GM12878 (cell line): ENCODE measurements around the gene EHBP1L1. TPM values are rescaled to one million over a fixed set of nuclear protein-coding genes. Genes with fewer than 3 reads are reported as not detected.

Experiments used
- ATAC-seq: fragments of 200-7000 bp; cut with Tn5 transposase; 3 replicates; pipeline ENCODE4 v1.9.1; 2020; ENCODE audit warnings: mild to moderate bottlenecking, moderate library complexity
- BruUV-seq: library from RNA; stranded (reverse); fragments of 400-500 nt; replicated peaks from 2 replicates; lab custom pipeline; 2021; lab: Mats Ljungman, UMichigan
- CTCF ChIA-PET: fragments of 300-600 bp; sonication (Branson Sonifier 250); formaldehyde crosslinking; extraction: SDS; loops from one replicate; lab custom pipeline; 2021; ENCODE audit warnings: inconsistent platforms; lab: Yijun Ruan, JAX
- POLR2A ChIA-PET: fragments of 350-600 bp; formaldehyde crosslinking; extraction: SDS; loops from one replicate; lab custom pipeline; 2021; ENCODE audit warnings: inconsistent platforms; lab: Charles Lee
- RAD21 ChIA-PET: fragments of 300-600 bp; sonication (Branson Sonifier 250); formaldehyde crosslinking; loops from one replicate; lab custom pipeline; 2023; ENCODE audit warnings: antibody characterized with exemption; ENCODE audit not compliant: unreplicated experiment; lab: Charles Lee
- SMC1A ChIA-PET: fragments of 300-600 bp; sonication (Branson Sonifier 250); formaldehyde crosslinking; loops from one replicate; lab custom pipeline; 2023; ENCODE audit not compliant: unreplicated experiment, uncharacterized antibody; lab: Charles Lee
- DNase-seq: peaks from one replicate; pipeline ENCODE4 v3.0.0-alpha.2; 2011; ENCODE audit warnings: low read depth, low spot score
- FAIRE-seq: peaks from 3 replicates; lab custom pipeline; 2011; peaks lifted over from hg19 to GRCh38; lab: Jason Lieb, UNC
- H2AFZ ChIP-seq: 2 replicates; pipeline ENCODE4 v1.6.0; 2011; ENCODE audit warnings: low read depth, low read length, control low read depth; ENCODE audit not compliant: control insufficient read depth
- H3K27ac ChIP-seq: 2 replicates; pipeline ENCODE4 v1.5.1; 2011; ENCODE audit warnings: control low read depth; ENCODE audit not compliant: control insufficient read depth, insufficient read depth
- H3K27me3 ChIP-seq, 2 experiments: replicated peaks in 1 of 2; 2 replicates each; pipeline versions ENCODE4 v1.6.0 to v1.6.1; 2011; ENCODE audit warnings: low read length in 1 of 2; ENCODE audit not compliant: control insufficient read depth in 2 of 2, insufficient read depth in 2 of 2
- H3K36me3 ChIP-seq, 2 experiments: 2 replicates each; pipeline ENCODE4 v1.5.1; 2011; ENCODE audit warnings: low read length in 1 of 2; ENCODE audit not compliant: control insufficient read depth in 2 of 2, insufficient read depth in 2 of 2
- H3K4me1 ChIP-seq: 2 replicates; pipeline ENCODE4 v1.6.1; 2011; ENCODE audit warnings: mild to moderate bottlenecking, low read length, moderate library complexity, mixed read lengths; ENCODE audit not compliant: control insufficient read depth, insufficient read depth
- H3K4me2 ChIP-seq: 2 replicates; pipeline ENCODE4 v1.6.0; 2011; ENCODE audit warnings: control low read depth; ENCODE audit not compliant: control insufficient read depth, insufficient read depth
- H3K4me3 ChIP-seq: fragments of 200-600 bp; sonication (generic); 2 replicates; pipeline ENCODE4 v1.5.1; 2016
- H3K79me2 ChIP-seq: 2 replicates; pipeline ENCODE4 v1.6.0; 2011; ENCODE audit warnings: low read length; ENCODE audit not compliant: control insufficient read depth, insufficient read depth
- H3K9ac ChIP-seq: 2 replicates; pipeline ENCODE4 v1.8.0; 2011; ENCODE audit warnings: low read length, control low read depth, mixed read lengths; ENCODE audit not compliant: control insufficient read depth, insufficient read depth
- H3K9me3 ChIP-seq: replicated peaks from 3 replicates; pipeline ENCODE4 v1.5.1; 2011; ENCODE audit warnings: mild to moderate bottlenecking, low read length; ENCODE audit not compliant: control insufficient read depth, insufficient read depth
- H4K20me1 ChIP-seq: 2 replicates; pipeline ENCODE4 v1.6.0; 2011; ENCODE audit not compliant: control insufficient read depth, insufficient read depth
- IKZF1 ChIP-seq: fragments of 450-650 bp; conservative IDR thresholded peaks from 2 replicates; pipeline ENCODE4 v1.6.1; 2017; ENCODE audit warnings: antibody characterized with exemption, mild to moderate bottlenecking
- MEF2B ChIP-seq: fragments of 450-650 bp; IDR thresholded peaks from 2 replicates; pipeline ENCODE4 v1.6.1; 2018; ENCODE audit warnings: mild to moderate bottlenecking, moderate library complexity; ENCODE audit not compliant: partially characterized antibody, poor library complexity, severe bottlenecking
- PAX5 ChIP-seq: IDR thresholded peaks from 2 replicates; pipeline ENCODE4 v1.6.1; 2011; ENCODE audit warnings: low read depth, low read length, borderline replicate concordance
- RCOR1 ChIP-seq: conservative IDR thresholded peaks from 2 replicates; pipeline ENCODE4 v1.6.1; 2012; ENCODE audit warnings: low read depth, low read length, improper control_type of control experiment
- SPI1 ChIP-seq: IDR thresholded peaks from 2 replicates; pipeline ENCODE4 v1.6.1; 2011; ENCODE audit warnings: low read depth, mild to moderate bottlenecking, low read length, moderate library complexity, borderline replicate concordance; ENCODE audit not compliant: insufficient read depth
- ZNF384 ChIP-seq: IDR thresholded peaks from 2 replicates; pipeline ENCODE4 v1.6.1; 2012; ENCODE audit warnings: low read depth, mild to moderate bottlenecking, low read length, improper control_type of control experiment, borderline replicate concordance
- ZZZ3 ChIP-seq: IDR thresholded peaks from 2 replicates; pipeline ENCODE4 v1.6.1; 2011; ENCODE audit warnings: low read depth; ENCODE audit not compliant: control insufficient read depth, insufficient read length
- WGBS: methylation state at CpG from one replicate; pipeline ENCODE4 v1.1.6; 2016; ENCODE audit warnings: low lambda C conversion rate; ENCODE audit not compliant: insufficient replicate concordance, insufficient coverage; ENCODE audit errors: missing lambda C conversion rate; 5-methylcytosine and 5-hydroxymethylcytosine counted together
- in situ Hi-C: fragments of 300-500 bp; cut with MboI; formaldehyde crosslinking; loops from 9 replicates; pipeline ENCODE4 v1.14.3; 2018; ENCODE audit warnings: mixed read lengths
- intact Hi-C: fragments of 100-400 bp; cut with micrococcal nuclease; formaldehyde crosslinking; loops from one replicate; pipeline ENCODE4 v1.14.2; 2022; ENCODE audit not compliant: unreplicated experiment
- polyA plus RNA-seq, 11 experiments: library from polyadenylated mRNA; depleted of rRNA in 4 of 11; unstranded in 6 of 11; stranded (reverse) in 5 of 11; fragments of >200 nt; fragmentation: Nextera tagmentation in 4 of 11; fragmentation: Illumina TruSeq in 1 of 11; extraction: Ambion mirVana in 4 of 11; extraction: Trizol in 1 of 11; gene quantifications; 1 replicate in 1 of 11; 2 replicates in 10 of 11; pipeline versions ENCODE4 v1.2.1 to v1.2.3, GENCODE V29; 2011 to 2016; ENCODE audit warnings: inconsistent platforms in 2 of 11, missing spikeins in 2 of 11, low read depth in 1 of 11
- total RNA-seq, 4 experiments: library from RNA; depleted of rRNA in 3 of 4; stranded (reverse); fragments of >200 nt in 3 of 4; fragmentation: Illumina TruSeq in 1 of 4; extraction: Trizol in 1 of 4; gene quantifications; 2 replicates each; pipeline versions ENCODE4 v1.2.1 to v1.2.3, GENCODE V29; 2013 to 2021
- TF ChIP-seq, protein P1 (sequence below): fragments of 450-650 bp; IDR thresholded peaks from 2 replicates; pipeline ENCODE4 v1.6.1; 2016; ENCODE audit warnings: mild to moderate bottlenecking, moderate library complexity, borderline replicate concordance

EHBP1L1 gene
- total and polyA plus RNA-seq, 10 of the 15 experiments (the other 5 are each of a cell fraction or from before 2014, with no cell fraction given): 0.06 to 99.4 (median 32.7) TPM

DNA sequence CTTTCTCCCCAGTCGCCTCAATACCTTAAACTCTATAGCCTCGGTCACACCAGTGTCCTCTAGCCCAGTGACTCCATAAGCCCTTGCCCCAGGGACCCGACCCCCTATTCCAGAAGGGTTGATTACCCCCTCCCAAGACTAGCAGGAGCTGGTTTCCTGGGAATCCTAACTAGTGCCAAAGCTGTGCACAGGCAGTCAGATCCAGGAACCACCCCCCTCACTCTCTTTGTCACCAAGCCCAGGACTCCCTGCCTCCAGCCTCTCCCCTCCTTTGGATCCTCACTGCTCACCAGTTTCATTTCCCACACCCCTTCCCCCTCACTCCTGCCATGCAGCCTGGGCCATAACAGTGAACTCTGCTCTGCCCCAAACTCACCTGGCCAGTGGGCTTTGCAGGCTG lies 27.5 kb upstream of the EHBP1L1 start (continued):
- TF ChIP-seq, protein P1, sequence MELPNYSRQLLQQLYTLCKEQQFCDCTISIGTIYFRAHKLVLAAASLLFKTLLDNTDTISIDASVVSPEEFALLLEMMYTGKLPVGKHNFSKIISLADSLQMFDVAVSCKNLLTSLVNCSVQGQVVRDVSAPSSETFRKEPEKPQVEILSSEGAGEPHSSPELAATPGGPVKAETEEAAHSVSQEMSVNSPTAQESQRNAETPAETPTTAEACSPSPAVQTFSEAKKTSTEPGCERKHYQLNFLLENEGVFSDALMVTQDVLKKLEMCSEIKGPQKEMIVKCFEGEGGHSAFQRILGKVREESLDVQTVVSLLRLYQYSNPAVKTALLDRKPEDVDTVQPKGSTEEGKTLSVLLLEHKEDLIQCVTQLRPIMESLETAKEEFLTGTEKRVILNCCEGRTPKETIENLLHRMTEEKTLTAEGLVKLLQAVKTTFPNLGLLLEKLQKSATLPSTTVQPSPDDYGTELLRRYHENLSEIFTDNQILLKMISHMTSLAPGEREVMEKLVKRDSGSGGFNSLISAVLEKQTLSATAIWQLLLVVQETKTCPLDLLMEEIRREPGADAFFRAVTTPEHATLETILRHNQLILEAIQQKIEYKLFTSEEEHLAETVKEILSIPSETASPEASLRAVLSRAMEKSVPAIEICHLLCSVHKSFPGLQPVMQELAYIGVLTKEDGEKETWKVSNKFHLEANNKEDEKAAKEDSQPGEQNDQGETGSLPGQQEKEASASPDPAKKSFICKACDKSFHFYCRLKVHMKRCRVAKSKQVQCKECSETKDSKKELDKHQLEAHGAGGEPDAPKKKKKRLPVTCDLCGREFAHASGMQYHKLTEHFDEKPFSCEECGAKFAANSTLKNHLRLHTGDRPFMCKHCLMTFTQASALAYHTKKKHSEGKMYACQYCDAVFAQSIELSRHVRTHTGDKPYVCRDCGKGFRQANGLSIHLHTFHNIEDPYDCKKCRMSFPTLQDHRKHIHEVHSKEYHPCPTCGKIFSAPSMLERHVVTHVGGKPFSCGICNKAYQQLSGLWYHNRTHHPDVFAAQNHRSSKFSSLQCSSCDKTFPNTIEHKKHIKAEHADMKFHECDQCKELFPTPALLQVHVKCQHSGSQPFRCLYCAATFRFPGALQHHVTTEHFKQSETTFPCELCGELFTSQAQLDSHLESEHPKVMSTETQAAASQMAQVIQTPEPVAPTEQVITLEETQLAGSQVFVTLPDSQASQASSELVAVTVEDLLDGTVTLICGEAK: no peak
- TF ChIP-seq SPI1 (no peak), ZZZ3 (no peak)

DNA sequence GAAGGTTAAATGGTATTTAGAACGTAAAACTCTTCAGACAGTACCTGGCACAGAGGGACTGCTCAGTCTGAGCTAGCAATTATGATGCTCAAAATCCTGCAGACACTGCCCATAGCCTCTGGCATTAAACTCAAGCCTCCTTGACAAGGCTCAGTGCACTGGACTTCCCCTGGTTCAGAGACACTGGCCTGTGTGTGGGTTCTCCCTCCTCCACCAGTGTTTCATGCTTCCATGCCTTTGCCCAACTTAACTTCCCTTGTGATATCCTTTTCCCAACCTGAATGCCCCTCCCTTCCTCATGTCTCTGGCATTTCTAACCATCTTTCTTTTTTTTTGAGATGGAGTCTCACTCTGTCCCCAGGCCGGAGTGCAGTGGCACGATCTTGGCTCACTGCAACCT lies 26.8 kb upstream of the EHBP1L1 start:
- ChIA-PET SMC1A (no interaction called here), RAD21 (interaction anchor here (1.6 kb wide), 1 partner anchor 8 kb away, joined by 5 read pairs; no protein-coding TSS in a partner anchor), POLR2A (interaction anchor here (0.6 to 1.1 kb wide), 2 partner anchors 16 to 27 kb away, joined by 3 read pairs; partner anchors contain the start of gene EHBP1L1), CTCF (interaction anchor here (0.9 to 4.7 kb wide), 3 partner anchors 8 to 231 kb away, joined by 3 to 29 read pairs (median 3); no protein-coding TSS in a partner anchor)
- no peak overlapping the region for H2AFZ ChIP-seq
- H3K36me3 ChIP-seq: no peaks in the 10 kb centered on the region
- no peak for TF ChIP-seq MEF2B
- TF ChIP-seq IKZF1: 0 out of 2 replicates have a peak, but pooled peaks have one; percentile 23
- no peak for TF ChIP-seq RCOR1
- TF ChIP-seq PAX5: 0 out of 2 replicates have a peak, but pooled peaks have one; percentile 6
- TF ChIP-seq ZNF384: no peak
- no peak overlapping the region for H3K9ac ChIP-seq
- H3K4me2 ChIP-seq: no peak overlapping the region
- BruUV-seq: no TSS peak
- FAIRE-seq: peak; percentile 27
- no peak overlapping the region for H3K27ac ChIP-seq
- intact Hi-C loops (no loop called here), in situ Hi-C loops (no loop called here)
- ATAC-seq: no peak
- H4K20me1 ChIP-seq: no peaks in the 10 kb centered on the region
- peaks cover 24% of the 10 kb centered on the region for H3K4me1 ChIP-seq
- H3K27me3 ChIP-seq: no peaks in the 10 kb centered on the region
- no peak overlapping the region for H3K4me3 ChIP-seq
- WGBS: 62% methylated on average over 3 of the region's 3 CpGs
- H3K79me2 ChIP-seq: no peaks in the 10 kb centered on the region
- DNase-seq: no peak
- H3K9me3 ChIP-seq: no peaks in the 10 kb centered on the region
